Ovary (tissue), 3 donors: ENCODE data around the gene NANOS1.

Source experiments
- POLR2A ChIP-seq: fragments of 450-650 bp; IDR thresholded peaks from one replicate; pipeline ENCODE4 v1.6.1; 2017; ENCODE audit warnings: antibody characterized with exemption, mild to moderate bottlenecking, moderate library complexity
- TF ChIP-seq, protein P1 (sequence below), 3 donors: fragments of 450-650 bp in 2 of 3; fragments of 200-600 bp in 1 of 3; IDR thresholded peaks; one replicate each; pipeline versions ENCODE4 v1.5.1 to v1.8.0; 2016 to 2022; ENCODE audit warnings: antibody characterized with exemption in 3 of 3, mild to moderate bottlenecking in 1 of 3
- donor health status: DM: no; HTN: no; CAD: no.

DNA sequence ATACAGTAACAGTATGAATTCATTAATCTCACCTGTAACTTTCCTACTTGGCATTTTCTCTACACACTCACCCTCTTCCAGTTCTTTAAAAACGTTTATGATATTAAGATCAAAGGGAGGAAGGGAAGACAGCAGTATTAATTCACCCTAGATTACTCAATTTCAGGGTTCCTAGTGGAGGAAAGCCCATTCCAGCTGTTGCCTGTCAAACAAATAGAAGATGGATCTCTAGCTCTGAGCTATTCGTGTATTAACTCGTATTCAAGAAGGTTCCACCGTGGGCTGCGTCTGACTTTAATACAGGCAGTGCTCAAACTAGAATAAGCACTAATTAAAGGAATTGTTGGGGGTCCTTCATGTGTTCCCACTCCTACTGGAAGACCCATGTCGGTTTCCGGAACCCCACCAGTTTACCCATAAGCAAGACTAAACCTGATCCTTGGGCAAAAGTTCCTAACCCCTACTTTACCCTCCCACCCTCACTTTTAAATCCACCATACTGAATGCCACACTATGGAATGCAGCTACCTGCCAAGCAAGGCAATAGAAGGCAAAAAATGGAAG, 2.1 kb downstream of the NANOS1 start:
- TF ChIP-seq, protein P1, sequence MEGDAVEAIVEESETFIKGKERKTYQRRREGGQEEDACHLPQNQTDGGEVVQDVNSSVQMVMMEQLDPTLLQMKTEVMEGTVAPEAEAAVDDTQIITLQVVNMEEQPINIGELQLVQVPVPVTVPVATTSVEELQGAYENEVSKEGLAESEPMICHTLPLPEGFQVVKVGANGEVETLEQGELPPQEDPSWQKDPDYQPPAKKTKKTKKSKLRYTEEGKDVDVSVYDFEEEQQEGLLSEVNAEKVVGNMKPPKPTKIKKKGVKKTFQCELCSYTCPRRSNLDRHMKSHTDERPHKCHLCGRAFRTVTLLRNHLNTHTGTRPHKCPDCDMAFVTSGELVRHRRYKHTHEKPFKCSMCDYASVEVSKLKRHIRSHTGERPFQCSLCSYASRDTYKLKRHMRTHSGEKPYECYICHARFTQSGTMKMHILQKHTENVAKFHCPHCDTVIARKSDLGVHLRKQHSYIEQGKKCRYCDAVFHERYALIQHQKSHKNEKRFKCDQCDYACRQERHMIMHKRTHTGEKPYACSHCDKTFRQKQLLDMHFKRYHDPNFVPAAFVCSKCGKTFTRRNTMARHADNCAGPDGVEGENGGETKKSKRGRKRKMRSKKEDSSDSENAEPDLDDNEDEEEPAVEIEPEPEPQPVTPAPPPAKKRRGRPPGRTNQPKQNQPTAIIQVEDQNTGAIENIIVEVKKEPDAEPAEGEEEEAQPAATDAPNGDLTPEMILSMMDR (IDR thresholded peaks at IDR 0.05) = no peak
- no peak for TF ChIP-seq POLR2A
